Peyer's patch (tissue), 4 donors: ENCODE results near the gene IQGAP2. TPM values are rescaled to one million over a fixed set of nuclear protein-coding genes. Genes with fewer than 3 reads are reported as not detected.

Source experiments
- DNase-seq, 3 donors: peaks; one replicate each; pipeline ENCODE4 v3.0.0-alpha.2; 2017 to 2019
- H3K27ac ChIP-seq, 4 donors: fragments of 200-600 bp; sonication (generic); one replicate each; pipeline ENCODE4 v1.5.1; 2016 to 2019
- H3K27me3 ChIP-seq, 2 donors: fragments of 200-600 bp; sonication (generic); one replicate each; pipeline ENCODE4 v1.5.1; 2019
- H3K36me3 ChIP-seq, 3 donors: fragments of 200-600 bp; sonication (generic); one replicate each; pipeline ENCODE4 v1.5.1; 2016 to 2019
- H3K4me1 ChIP-seq, 4 donors: fragments of 200-600 bp; sonication (generic); one replicate each; pipeline ENCODE4 v1.5.1; 2016 to 2019
- H3K4me3 ChIP-seq, 4 donors: fragments of 200-600 bp; sonication (generic); 1 replicate in 3 of 4; 2 replicates in 1 of 4; pipeline ENCODE4 v1.5.1; 2016 to 2019; ENCODE audit warnings: mild to moderate bottlenecking in 1 of 4
- H3K9me3 ChIP-seq, 4 donors: fragments of 200-600 bp; sonication (generic); one replicate each; pipeline ENCODE4 v1.5.1; 2016 to 2019; ENCODE audit warnings: mild to moderate bottlenecking in 1 of 4
- POLR2A ChIP-seq, 2 donors: fragments of 450-650 bp; IDR thresholded peaks; one replicate each; pipeline ENCODE4 v1.5.1; 2017; ENCODE audit warnings: antibody characterized with exemption in 2 of 2, mild to moderate bottlenecking in 2 of 2, moderate library complexity in 2 of 2
- total RNA-seq, 4 donors: library from RNA; depleted of rRNA; stranded (reverse); fragments of >200 nt; gene quantifications; one replicate each; pipeline ENCODE4 v1.1.0, GENCODE V29; 2016
- TF ChIP-seq, protein P1 (sequence below), 6 experiments: fragments of 450-650 bp in 4 of 6; fragments of 200-600 bp in 2 of 6; sonication (generic) in 1 of 6; IDR thresholded peaks; one replicate each; pipeline ENCODE4 v1.5.1; 2017 to 2019; ENCODE audit warnings: antibody characterized with exemption in 6 of 6, mild to moderate bottlenecking in 3 of 6, moderate library complexity in 1 of 6

Gene IQGAP2
- total RNA-seq, 4 donors from 2014 or later, result 58.6 to 110 (median 84.7) TPM

- H3K36me3 ChIP-seq, result no peaks in the 10 kb centered on the region
- TF ChIP-seq POLR2A (IDR thresholded peaks at IDR 0.05), result no peak
- TF ChIP-seq, protein P1, sequence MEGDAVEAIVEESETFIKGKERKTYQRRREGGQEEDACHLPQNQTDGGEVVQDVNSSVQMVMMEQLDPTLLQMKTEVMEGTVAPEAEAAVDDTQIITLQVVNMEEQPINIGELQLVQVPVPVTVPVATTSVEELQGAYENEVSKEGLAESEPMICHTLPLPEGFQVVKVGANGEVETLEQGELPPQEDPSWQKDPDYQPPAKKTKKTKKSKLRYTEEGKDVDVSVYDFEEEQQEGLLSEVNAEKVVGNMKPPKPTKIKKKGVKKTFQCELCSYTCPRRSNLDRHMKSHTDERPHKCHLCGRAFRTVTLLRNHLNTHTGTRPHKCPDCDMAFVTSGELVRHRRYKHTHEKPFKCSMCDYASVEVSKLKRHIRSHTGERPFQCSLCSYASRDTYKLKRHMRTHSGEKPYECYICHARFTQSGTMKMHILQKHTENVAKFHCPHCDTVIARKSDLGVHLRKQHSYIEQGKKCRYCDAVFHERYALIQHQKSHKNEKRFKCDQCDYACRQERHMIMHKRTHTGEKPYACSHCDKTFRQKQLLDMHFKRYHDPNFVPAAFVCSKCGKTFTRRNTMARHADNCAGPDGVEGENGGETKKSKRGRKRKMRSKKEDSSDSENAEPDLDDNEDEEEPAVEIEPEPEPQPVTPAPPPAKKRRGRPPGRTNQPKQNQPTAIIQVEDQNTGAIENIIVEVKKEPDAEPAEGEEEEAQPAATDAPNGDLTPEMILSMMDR (IDR thresholded peaks at IDR 0.05), result no peak
- H3K4me3 ChIP-seq, result no peak overlapping the region
- DNase-seq, result no peak
- peaks cover 0 to 7% (median 0%) of the 10 kb centered on the region in 4 donors for H3K4me1 ChIP-seq
- H3K27ac ChIP-seq, result no peak overlapping the region
- no peaks in the 10 kb centered on the region for H3K27me3 ChIP-seq
- no peaks in the 10 kb centered on the region for H3K9me3 ChIP-seq
These were observed 124.0 kb downstream of the IQGAP2 start for GRCh38 chr5:76526950-76527583.

DNA sequence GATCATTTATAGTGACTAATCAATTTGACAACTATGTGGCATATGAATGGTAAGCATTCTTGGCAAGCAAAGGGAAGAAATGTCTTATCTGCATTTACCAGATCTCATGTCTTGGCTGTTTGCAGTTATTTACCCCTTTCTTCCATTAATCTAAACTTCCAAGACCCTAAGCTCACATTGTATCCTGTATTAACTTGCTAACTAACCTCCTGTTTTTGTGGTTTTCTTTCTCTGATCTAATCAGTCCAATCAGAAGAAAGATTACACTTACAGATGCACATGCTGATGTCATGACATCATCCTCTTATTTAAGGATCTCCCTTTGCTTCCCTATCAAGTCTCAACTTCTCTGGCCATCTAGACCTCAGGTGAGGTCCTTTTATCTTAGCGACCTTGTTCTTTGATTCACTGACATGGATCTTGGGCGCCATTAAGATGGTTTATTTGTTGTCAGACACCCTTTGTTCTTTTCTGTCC, 124.6 kb downstream of the IQGAP2 start:
- TF ChIP-seq POLR2A (IDR thresholded peaks at IDR 0.05), result no peak
- TF ChIP-seq, protein P1 (IDR thresholded peaks at IDR 0.05), result no peak
- Histone ChIP-seq H3K27ac (no peak overlapping the region), H3K9me3 (no peaks in the 10 kb centered on the region), H3K27me3 (no peaks in the 10 kb centered on the region), H3K4me1 (peaks cover 0 to 7% (median 0%) of the 10 kb centered on the region in 4 donors), H3K4me3 (no peak overlapping the region), H3K36me3 (no peaks in the 10 kb centered on the region)
- no peak for DNase-seq

GRCh38 chr5:76528547-76529331, 125.7 kb downstream of the IQGAP2 start:
- TF ChIP-seq, protein P1 (IDR thresholded peaks at IDR 0.05), result no peak
- no peak for TF ChIP-seq POLR2A (IDR thresholded peaks at IDR 0.05)
- Histone ChIP-seq H3K4me1 (peaks cover 0 to 4% (median 0%) of the 10 kb centered on the region in 4 donors), H3K27ac (no peak overlapping the region), H3K9me3 (no peaks in the 10 kb centered on the region), H3K36me3 (no peaks in the 10 kb centered on the region), H3K4me3 (no peak overlapping the region), H3K27me3 (no peaks in the 10 kb centered on the region)
- no peak for DNase-seq

DNA sequence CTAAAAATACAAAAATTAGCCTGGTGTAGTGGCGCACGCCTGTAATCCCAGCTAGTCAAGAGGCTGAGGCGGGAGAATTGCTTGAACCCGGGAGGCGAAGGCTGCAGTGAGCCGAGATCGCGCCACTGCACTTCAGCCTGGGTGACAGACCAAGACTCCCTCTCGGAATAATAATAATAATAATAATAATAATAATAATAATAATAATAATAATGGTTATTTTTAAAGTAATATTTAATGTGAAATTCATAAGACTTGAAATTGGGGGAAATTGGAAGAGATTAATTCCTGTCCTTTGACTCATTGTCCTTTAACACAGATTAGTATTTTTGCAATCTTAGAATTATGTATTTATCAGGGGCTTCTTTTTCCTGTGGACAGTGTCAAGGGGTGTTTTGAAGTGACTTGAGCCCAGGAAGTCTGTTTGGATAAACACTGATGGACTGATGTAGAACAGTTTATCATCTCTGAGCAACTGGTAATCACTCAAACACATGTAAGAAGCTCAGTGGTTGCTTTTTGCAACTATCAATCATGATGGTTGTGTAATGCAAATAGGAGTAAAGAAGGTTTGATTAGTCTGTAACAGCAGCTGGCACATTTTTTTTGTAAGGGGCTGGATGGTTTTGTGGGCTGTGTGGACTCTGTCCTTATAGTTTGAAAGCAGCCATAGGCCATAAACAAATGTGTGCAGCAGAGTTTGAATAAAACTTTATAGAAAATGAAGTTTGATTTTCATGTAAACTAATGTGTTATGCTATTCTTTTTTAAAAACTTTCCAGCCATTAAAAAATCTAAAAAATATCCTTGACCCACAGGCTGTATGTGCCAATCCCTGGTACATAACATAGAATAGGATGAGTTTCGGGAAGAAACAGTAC, 126.6 kb downstream of the IQGAP2 start:
- H3K27me3 ChIP-seq, result no peaks in the 10 kb centered on the region
- peaks cover 0 to 4% (median 0%) of the 10 kb centered on the region in 4 donors for H3K4me1 ChIP-seq
- no peaks in the 10 kb centered on the region for H3K36me3 ChIP-seq
- H3K9me3 ChIP-seq, result no peaks in the 10 kb centered on the region
- DNase-seq, result no peak
- no peak overlapping the region for H3K27ac ChIP-seq
- no peak overlapping the region for H3K4me3 ChIP-seq
- no peak for TF ChIP-seq POLR2A (IDR thresholded peaks at IDR 0.05)
- TF ChIP-seq, protein P1 (IDR thresholded peaks at IDR 0.05), result no peak

DNA sequence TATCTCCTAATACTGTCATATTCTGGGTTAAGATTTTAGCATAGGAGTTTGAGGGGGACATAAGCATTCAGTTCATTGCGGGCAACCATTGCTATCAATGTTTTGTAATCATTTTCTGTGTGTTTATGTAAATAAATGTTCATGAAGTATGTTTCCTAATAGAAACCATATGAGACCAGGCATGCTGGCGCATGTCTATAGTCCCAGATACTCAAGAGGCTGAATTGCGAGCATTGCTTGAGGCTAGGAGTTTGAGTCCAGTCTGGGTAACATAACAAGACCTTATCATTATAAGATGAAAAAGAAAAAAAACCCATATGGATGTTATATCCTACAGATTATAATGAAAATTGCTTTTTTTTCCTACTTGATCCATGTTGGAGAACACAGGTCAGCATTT, 129.0 kb downstream of the IQGAP2 start:
- Histone ChIP-seq H3K9me3 (no peaks in the 10 kb centered on the region), H3K4me3 (no peak overlapping the region), H3K4me1 (peaks cover 0 to 5% (median 0%) of the 10 kb centered on the region in 4 donors), H3K36me3 (no peaks in the 10 kb centered on the region), H3K27ac (no peak overlapping the region), H3K27me3 (no peaks in the 10 kb centered on the region)
- TF ChIP-seq, protein P1 (IDR thresholded peaks at IDR 0.05), result no peak
- no peak for TF ChIP-seq POLR2A (IDR thresholded peaks at IDR 0.05)
- no peak for DNase-seq
